ENCODE measurements around the gene UTP20. TPM values are rescaled to one million over a fixed set of nuclear protein-coding genes. Genes with fewer than 3 reads are reported as not detected.
"Not testable (repeated sequence)": the region's sequence is repeated elsewhere in the genome, so short reads cannot be mapped to it uniquely, and the experiment has no call there.

Gene UTP20
- total RNA-seq, 1 experiment from 2014 or later, result 23.7 TPM

- Histone ChIP-seq H3K27me3 (replicated peaks; ENCODE audit: control insufficient read depth, insufficient read depth, low read length) (no peaks in the 10 kb centered on the region), H3K36me3 (ENCODE audit: control insufficient read depth, insufficient read depth, low read length) (no peaks in the 10 kb centered on the region), H3K4me3 (ENCODE audit: low read depth, low read length) (no peak overlapping the region), H3K9me3 (no peaks in the 10 kb centered on the region), H3K4me1 (no peaks in the 10 kb centered on the region)
- ChIA-PET CTCF (interaction anchor here (0.7 to 1.0 kb wide), 3 partner anchors 258 to 415 kb away, joined by 3 to 10 read pairs (median 7); partner anchors contain the start of gene GNPTAB), POLR2A (no interaction called here)
- no peak overlapping the region for H3K27ac Mint-ChIP-seq (ENCODE audit: unreplicated experiment)
- no peaks in the 10 kb centered on the region for H3K9me3 Mint-ChIP-seq (ENCODE audit: unreplicated experiment)
- TF ChIP-seq CTCF (IDR thresholded peaks at IDR 0.05; ENCODE audit: insufficient read depth in 1 of 2, low read depth in 1 of 2, low read length in 1 of 2, severe bottlenecking in 1 of 2, unreplicated experiment in 1 of 2), result no peak
- no TSS peak for BruUV-seq (replicated peaks)
- H3K36me3 Mint-ChIP-seq (ENCODE audit: insufficient read depth, unreplicated experiment), result no peaks in the 10 kb centered on the region
- H3K4me1 Mint-ChIP-seq (ENCODE audit: low read depth, unreplicated experiment), result no peaks in the 10 kb centered on the region
- intact Hi-C loops (cut with micrococcal nuclease; ENCODE audit: unreplicated experiment), result loop anchor here (2.0 kb wide), 2 partner anchors 358 to 424 kb away; no protein-coding TSS in a partner anchor
- H3K27me3 Mint-ChIP-seq (ENCODE audit: insufficient read depth, unreplicated experiment), result no peaks in the 10 kb centered on the region
- H3K4me3 Mint-ChIP-seq (ENCODE audit: unreplicated experiment), result no peak overlapping the region
- DNase-seq, result no peak
These were observed 135.3 kb downstream of the UTP20 start for GRCh38 chr12:101415228-101415627.

- H3K4me3 ChIP-seq (ENCODE audit: low read depth, low read length); H3K36me3 ChIP-seq (ENCODE audit: control insufficient read depth, insufficient read depth, low read length); H3K4me1 ChIP-seq; DNase-seq; CTCF ChIA-PET; H3K27me3 Mint-ChIP-seq (ENCODE audit: insufficient read depth, unreplicated experiment); intact Hi-C loops (cut with micrococcal nuclease; ENCODE audit: unreplicated experiment); H3K9me3 Mint-ChIP-seq (ENCODE audit: unreplicated experiment); H3K27me3 ChIP-seq (replicated peaks; ENCODE audit: control insufficient read depth, insufficient read depth, low read length); H3K9me3 ChIP-seq; H3K4me3 Mint-ChIP-seq (ENCODE audit: unreplicated experiment); H3K27ac Mint-ChIP-seq (ENCODE audit: unreplicated experiment); H3K36me3 Mint-ChIP-seq (ENCODE audit: insufficient read depth, unreplicated experiment); H3K4me1 Mint-ChIP-seq (ENCODE audit: low read depth, unreplicated experiment); BruUV-seq (replicated peaks): not testable (repeated sequence)
- POLR2A ChIA-PET, result interaction anchor here (0.6 kb wide), 2 partner anchors 16 to 420 kb away, joined by 4 read pairs; no protein-coding TSS in a partner anchor
These were observed 142.2 kb downstream of the UTP20 start for GRCh38 chr12:101422066-101422465.

- H3K36me3 ChIP-seq (ENCODE audit: control insufficient read depth, insufficient read depth, low read length), result no peaks in the 10 kb centered on the region
- CTCF ChIA-PET, result no interaction called here
- H3K9me3 Mint-ChIP-seq (ENCODE audit: unreplicated experiment), result no peaks in the 10 kb centered on the region
- no peaks in the 10 kb centered on the region for H3K36me3 Mint-ChIP-seq (ENCODE audit: insufficient read depth, unreplicated experiment)
- no peak for TF ChIP-seq CTCF (IDR thresholded peaks at IDR 0.05; ENCODE audit: insufficient read depth in 1 of 2, low read depth in 1 of 2, low read length in 1 of 2, severe bottlenecking in 1 of 2, unreplicated experiment in 1 of 2)
- POLR2A ChIA-PET, result no interaction called here
- DNase-seq, result no peak
- H3K27me3 ChIP-seq (replicated peaks; ENCODE audit: control insufficient read depth, insufficient read depth, low read length), result no peaks in the 10 kb centered on the region
- intact Hi-C loops (cut with micrococcal nuclease; ENCODE audit: unreplicated experiment), result no loop called here
- no peaks in the 10 kb centered on the region for H3K4me1 Mint-ChIP-seq (ENCODE audit: low read depth, unreplicated experiment)
- no peak overlapping the region for H3K4me3 ChIP-seq (ENCODE audit: low read depth, low read length)
- no peak overlapping the region for H3K4me3 Mint-ChIP-seq (ENCODE audit: unreplicated experiment)
- no peak overlapping the region for H3K27ac Mint-ChIP-seq (ENCODE audit: unreplicated experiment)
- BruUV-seq (replicated peaks), result no TSS peak
- no peaks in the 10 kb centered on the region for H3K9me3 ChIP-seq
- peaks cover 3% of the 10 kb centered on the region for H3K27me3 Mint-ChIP-seq (ENCODE audit: insufficient read depth, unreplicated experiment)
- no peaks in the 10 kb centered on the region for H3K4me1 ChIP-seq
These were observed 144.7 kb downstream of the UTP20 start for GRCh38 chr12:101424620-101425019.

- Histone ChIP-seq H3K9me3 (no peaks in the 10 kb centered on the region), H3K4me1 (no peaks in the 10 kb centered on the region), H3K27me3 (replicated peaks; ENCODE audit: control insufficient read depth, insufficient read depth, low read length) (no peaks in the 10 kb centered on the region), H3K4me3 (ENCODE audit: low read depth, low read length) (no peak overlapping the region), H3K36me3 (ENCODE audit: control insufficient read depth, insufficient read depth, low read length) (no peaks in the 10 kb centered on the region)
- Mint-ChIP-seq H3K9me3 (ENCODE audit: unreplicated experiment) (no peaks in the 10 kb centered on the region), H3K27me3 (ENCODE audit: insufficient read depth, unreplicated experiment) (peaks cover 5% of the 10 kb centered on the region), H3K36me3 (ENCODE audit: insufficient read depth, unreplicated experiment) (no peaks in the 10 kb centered on the region), H3K4me1 (ENCODE audit: low read depth, unreplicated experiment) (no peaks in the 10 kb centered on the region), H3K4me3 (ENCODE audit: unreplicated experiment) (no peak overlapping the region), H3K27ac (ENCODE audit: unreplicated experiment) (no peak overlapping the region)
- no peak for TF ChIP-seq CTCF (IDR thresholded peaks at IDR 0.05; ENCODE audit: insufficient read depth in 1 of 2, low read depth in 1 of 2, low read length in 1 of 2, severe bottlenecking in 1 of 2, unreplicated experiment in 1 of 2)
- intact Hi-C loops (cut with micrococcal nuclease; ENCODE audit: unreplicated experiment), result no loop called here
- DNase-seq, result no peak
- POLR2A ChIA-PET, result no interaction called here
- BruUV-seq (replicated peaks), result no TSS peak
- CTCF ChIA-PET, result no interaction called here
These were observed 150.6 kb downstream of the UTP20 start for GRCh38 chr12:101430456-101430855.
